HCT116 (cell line): Measurements from ENCODE around the gene HERPUD1. TPM values are rescaled to one million over a fixed set of nuclear protein-coding genes. Genes with fewer than 3 reads are reported as not detected.

ENCODE experiments used
- ATAC-seq: fragments of 200-7000 bp; cut with Tn5 transposase; 2 replicates; pipeline ENCODE4 v1.9.1; 2020; ENCODE audit warnings: mild to moderate bottlenecking, moderate library complexity
- BruUV-seq: library from RNA; stranded (reverse); fragments of 400-500 nt; replicated peaks from 2 replicates; lab custom pipeline; 2021; lab: Mats Ljungman, UMichigan
- CTCF ChIA-PET: fragments of 300-600 bp; sonication (Branson Sonifier 250); formaldehyde crosslinking; loops from one replicate; lab custom pipeline; 2021; ENCODE audit warnings: antibody characterized with exemption; lab: Charles Lee
- POLR2A ChIA-PET: fragments of 300-600, 350-600 bp; sonication (Branson Sonifier 250); formaldehyde crosslinking; loops from one replicate; lab custom pipeline; 2021; ENCODE audit warnings: antibody characterized with exemption; lab: Charles Lee
- RAD21 ChIA-PET, 2 experiments: fragments of 300-600 bp; sonication (Branson Sonifier 250); formaldehyde crosslinking; loops; one replicate each; lab custom pipeline; 2023; ENCODE audit warnings: low total read pairs in 2 of 2; ENCODE audit not compliant: uncharacterized antibody in 2 of 2, unreplicated experiment in 2 of 2, low non-redundant PET in 1 of 2; lab: Charles Lee
- DNase-seq: peaks from one replicate; pipeline ENCODE4 v3.0.0-alpha.2; 2010; ENCODE audit warnings: low read depth, low spot score
- H2AFZ ChIP-seq: fragments of 200-600 bp; shearing (Covaris generic), sonication (generic); 2 replicates; pipeline ENCODE4 v1.6.1; 2017; ENCODE audit warnings: low read depth, mixed run types, mixed read lengths, antibody characterized with exemption, low read length; ENCODE audit not compliant: poor library complexity, severe bottlenecking
- H3K27ac ChIP-seq: 2 replicates; pipeline ENCODE4 v1.5.1; 2012; ENCODE audit warnings: low read depth, low read length
- H3K27me3 ChIP-seq: fragments of 200-600 bp; sonication (generic); 2 replicates; pipeline ENCODE4 v1.6.1; 2016; ENCODE audit warnings: mixed run types, low read length, mixed read lengths; ENCODE audit not compliant: insufficient read depth
- H3K36me3 ChIP-seq, 2 experiments: fragments of 200-500 bp in 1 of 2; fragments of 200-600 bp in 1 of 2; sonication (Bioruptor generic) in 1 of 2; sonication (generic) in 1 of 2; 2 replicates each; pipeline versions ENCODE4 v1.5.1 to v1.6.1; 2014 to 2016; ENCODE audit warnings: low read length in 2 of 2, inconsistent platforms in 1 of 2, mixed read lengths in 1 of 2, mixed run types in 1 of 2; ENCODE audit not compliant: insufficient read depth in 2 of 2, control insufficient read depth in 1 of 2
- H3K4me1 ChIP-seq, 2 experiments: fragments of 200-600 bp in 1 of 2; sonication (generic) in 1 of 2; 2 replicates each; pipeline versions ENCODE4 v1.5.1 to v1.6.1; 2012 to 2017; ENCODE audit warnings: low read length in 2 of 2, inconsistent platforms in 1 of 2, mild to moderate bottlenecking in 1 of 2, mixed read lengths in 1 of 2, mixed run types in 1 of 2, moderate library complexity in 1 of 2; ENCODE audit not compliant: insufficient read depth in 2 of 2, control insufficient read depth in 1 of 2
- H3K4me2 ChIP-seq: fragments of 200-600 bp; sonication (generic); 2 replicates; pipeline ENCODE4 v1.6.1; 2017; ENCODE audit warnings: mixed run types, low read length, mixed read lengths
- H3K4me3 ChIP-seq, 2 experiments: fragments of 200-600 bp in 1 of 2; sonication (generic) in 1 of 2; replicated peaks in 1 of 2; 2 replicates each; pipeline ENCODE4 v1.5.1; 2011 to 2016; ENCODE audit warnings: low read length in 2 of 2, control low read depth in 1 of 2, low read depth in 1 of 2, mild to moderate bottlenecking in 1 of 2, mixed read lengths in 1 of 2, mixed run types in 1 of 2
- H3K79me2 ChIP-seq: fragments of 200-600 bp; sonication (generic); 2 replicates; pipeline ENCODE4 v1.6.1; 2017; ENCODE audit warnings: mild to moderate bottlenecking, mixed run types, low read length, moderate library complexity, mixed read lengths; ENCODE audit not compliant: insufficient read depth
- H3K9ac ChIP-seq: fragments of 200-600 bp; sonication (generic); 2 replicates; pipeline ENCODE4 v1.6.1; 2016; ENCODE audit warnings: low read length, mixed read lengths
- H3K9me2 ChIP-seq: fragments of 200-600 bp; sonication (generic), shearing (Covaris generic); 2 replicates; pipeline ENCODE4 v1.6.1; 2017; ENCODE audit warnings: mixed run types, mild to moderate bottlenecking, moderate library complexity; ENCODE audit not compliant: insufficient read depth
- H3K9me3 ChIP-seq, 2 experiments: fragments of 200-500 bp in 1 of 2; fragments of 200-600 bp in 1 of 2; sonication (Bioruptor generic) in 1 of 2; sonication (generic) in 1 of 2; 2 replicates each; pipeline ENCODE4 v1.6.1; 2014 to 2017; ENCODE audit warnings: low read length in 2 of 2, mixed read lengths in 2 of 2, inconsistent platforms in 1 of 2, low read depth in 1 of 2, mild to moderate bottlenecking in 1 of 2, mixed run types in 1 of 2, moderate library complexity in 1 of 2; ENCODE audit not compliant: control insufficient read depth in 1 of 2, insufficient read depth in 1 of 2
- H4K20me1 ChIP-seq: fragments of 200-600 bp; sonication (generic), shearing (Covaris generic); 2 replicates; pipeline ENCODE4 v1.6.1; 2017; ENCODE audit warnings: mixed run types, mild to moderate bottlenecking, moderate library complexity; ENCODE audit not compliant: insufficient read depth
- ATF3 ChIP-seq: IDR thresholded peaks from 2 replicates; pipeline ENCODE4 v1.6.1; 2012
- ELF1 ChIP-seq: IDR thresholded peaks from 2 replicates; pipeline ENCODE4 v1.6.1; 2012; ENCODE audit warnings: low read depth, borderline replicate concordance
- JUND ChIP-seq: IDR thresholded peaks from 2 replicates; pipeline ENCODE4 v1.6.1; 2012
- MAX ChIP-seq: IDR thresholded peaks from 2 replicates; pipeline ENCODE4 v1.6.1; 2012
- POLR2AphosphoS5 ChIP-seq: IDR thresholded peaks from 2 replicates; pipeline ENCODE4 v1.6.1; 2011; ENCODE audit warnings: mild to moderate bottlenecking, low read depth, low read length, moderate library complexity
- RAD21 ChIP-seq: IDR thresholded peaks from 2 replicates; pipeline ENCODE4 v1.6.1; 2012; ENCODE audit warnings: low read depth, mild to moderate bottlenecking
- SP1 ChIP-seq: IDR thresholded peaks from 2 replicates; pipeline ENCODE4 v1.6.1; 2012; ENCODE audit warnings: low read depth
- TCF7L2 ChIP-seq: IDR thresholded peaks from 2 replicates; pipeline ENCODE4 v1.7.0; 2011; ENCODE audit warnings: borderline replicate concordance, inconsistent platforms; ENCODE audit not compliant: insufficient read depth, insufficient read length; ENCODE audit errors: extremely low read depth
- ZNF274 ChIP-seq: fragments of 200-500 bp; sonication (Bioruptor generic); IDR thresholded peaks from 2 replicates; pipeline ENCODE4 v1.6.1; 2014; ENCODE audit warnings: mild to moderate bottlenecking, low read depth, low read length, inconsistent platforms
- intact Hi-C: fragments of 100-400 bp; cut with micrococcal nuclease; formaldehyde crosslinking; loops from 2 replicates; pipeline ENCODE4 v1.10.0; 2022
- total RNA-seq: library from RNA; stranded (reverse); gene quantifications from one replicate; pipeline ENCODE4 v1.2.1, GENCODE V29; 2021; ENCODE audit not compliant: unreplicated experiment
- TF ChIP-seq, protein P1 (sequence below): IDR thresholded peaks from 2 replicates; pipeline ENCODE4 v1.6.1; 2012; ENCODE audit warnings: low read depth

HERPUD1 gene
- total RNA-seq, 1 experiment from 2014 or later = 113 TPM

- TF ChIP-seq RAD21 (no peak), ZNF274 (no peak), POLR2AphosphoS5 (no peak), MAX (no peak), TCF7L2 (no peak), SP1 (no peak), ATF3 (no peak), ELF1 (no peak), JUND (no peak)
- TF ChIP-seq, protein P1, sequence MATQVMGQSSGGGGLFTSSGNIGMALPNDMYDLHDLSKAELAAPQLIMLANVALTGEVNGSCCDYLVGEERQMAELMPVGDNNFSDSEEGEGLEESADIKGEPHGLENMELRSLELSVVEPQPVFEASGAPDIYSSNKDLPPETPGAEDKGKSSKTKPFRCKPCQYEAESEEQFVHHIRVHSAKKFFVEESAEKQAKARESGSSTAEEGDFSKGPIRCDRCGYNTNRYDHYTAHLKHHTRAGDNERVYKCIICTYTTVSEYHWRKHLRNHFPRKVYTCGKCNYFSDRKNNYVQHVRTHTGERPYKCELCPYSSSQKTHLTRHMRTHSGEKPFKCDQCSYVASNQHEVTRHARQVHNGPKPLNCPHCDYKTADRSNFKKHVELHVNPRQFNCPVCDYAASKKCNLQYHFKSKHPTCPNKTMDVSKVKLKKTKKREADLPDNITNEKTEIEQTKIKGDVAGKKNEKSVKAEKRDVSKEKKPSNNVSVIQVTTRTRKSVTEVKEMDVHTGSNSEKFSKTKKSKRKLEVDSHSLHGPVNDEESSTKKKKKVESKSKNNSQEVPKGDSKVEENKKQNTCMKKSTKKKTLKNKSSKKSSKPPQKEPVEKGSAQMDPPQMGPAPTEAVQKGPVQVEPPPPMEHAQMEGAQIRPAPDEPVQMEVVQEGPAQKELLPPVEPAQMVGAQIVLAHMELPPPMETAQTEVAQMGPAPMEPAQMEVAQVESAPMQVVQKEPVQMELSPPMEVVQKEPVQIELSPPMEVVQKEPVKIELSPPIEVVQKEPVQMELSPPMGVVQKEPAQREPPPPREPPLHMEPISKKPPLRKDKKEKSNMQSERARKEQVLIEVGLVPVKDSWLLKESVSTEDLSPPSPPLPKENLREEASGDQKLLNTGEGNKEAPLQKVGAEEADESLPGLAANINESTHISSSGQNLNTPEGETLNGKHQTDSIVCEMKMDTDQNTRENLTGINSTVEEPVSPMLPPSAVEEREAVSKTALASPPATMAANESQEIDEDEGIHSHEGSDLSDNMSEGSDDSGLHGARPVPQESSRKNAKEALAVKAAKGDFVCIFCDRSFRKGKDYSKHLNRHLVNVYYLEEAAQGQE = no peak
- no TSS peak for BruUV-seq
- Histone ChIP-seq H3K27ac (no peak overlapping the region), H3K4me1 (no peaks in the 10 kb centered on the region), H3K9ac (no peak overlapping the region), H3K9me2 (no peaks in the 10 kb centered on the region), H4K20me1 (no peaks in the 10 kb centered on the region), H3K9me3 (no peaks in the 10 kb centered on the region), H2AFZ (no peak overlapping the region), H3K79me2 (no peaks in the 10 kb centered on the region), H3K36me3 (no peaks in the 10 kb centered on the region), H3K4me3 (no peak overlapping the region), H3K27me3 (no peaks in the 10 kb centered on the region), H3K4me2 (no peak overlapping the region)
- DNase-seq (no peak), ATAC-seq (no peak)
- ChIA-PET POLR2A (no interaction called here), CTCF (no interaction called here), RAD21 (no interaction called here)
- intact Hi-C loops = no loop called here
Observed at GRCh38 chr16:56923481-56924091, 8.4 kb upstream of the HERPUD1 start.
